Measurements from ENCODE around the gene THAP3.

The THAP3 gene

GRCh38 chr1:6666696-6667095, 42.0 kb downstream of the THAP3 start:
- no peak for TF ChIP-seq CTCF (conservative IDR thresholded peaks at IDR 0.05)
- H3K27ac ChIP-seq: no peak overlapping the region

GRCh38 chr1:6667139-6667538, 42.5 kb downstream of the THAP3 start:
- H3K27ac ChIP-seq: no peak overlapping the region
- no peak for TF ChIP-seq CTCF (conservative IDR thresholded peaks at IDR 0.05)

GRCh38 chr1:6668503-6668902, 43.8 kb downstream of the THAP3 start:
- H3K27ac ChIP-seq: no peak overlapping the region

GRCh38 chr1:6672558-6672957, 47.9 kb downstream of the THAP3 start:
- TF ChIP-seq CTCF (conservative IDR thresholded peaks at IDR 0.05): no peak
- H3K27ac ChIP-seq: no peak overlapping the region

More at GRCh38 chr1:6668503-6668902, 43.8 kb downstream of the THAP3 start:
- TF ChIP-seq CTCF (conservative IDR thresholded peaks at IDR 0.05): no peak

- H3K27ac ChIP-seq: no peak overlapping the region
- no peak for TF ChIP-seq CTCF (conservative IDR thresholded peaks at IDR 0.05)
These were observed 49.2 kb downstream of the THAP3 start for GRCh38 chr1:6673816-6674398.

- no peak for TF ChIP-seq CTCF (conservative IDR thresholded peaks at IDR 0.05)
- H3K27ac ChIP-seq: no peak overlapping the region
These were observed 50.1 kb downstream of the THAP3 start for GRCh38 chr1:6674771-6675170.

GRCh38 chr1:6675941-6676340, 51.3 kb downstream of the THAP3 start:
- H3K27ac ChIP-seq: no peak overlapping the region
- TF ChIP-seq CTCF (conservative IDR thresholded peaks at IDR 0.05): no peak

All from VCaP (cell line).